Heart left ventricle (tissue), 13 donors: ENCODE results near the gene C12orf43.

Experiments used
- CTCF ChIP-seq, 12 donors: fragments of 200-600 bp; sonication (generic) in 4 of 12; IDR thresholded peaks; one replicate each; pipeline versions ENCODE4 v1.5.0 to v1.8.0; 2018 to 2022; ENCODE audit warnings: antibody characterized with exemption in 12 of 12, mild to moderate bottlenecking in 5 of 12
- POLR2A ChIP-seq, 2 donors: fragments of 450-650 bp; IDR thresholded peaks; one replicate each; pipeline ENCODE4 v1.6.1; 2017; ENCODE audit warnings: antibody characterized with exemption in 2 of 2, mild to moderate bottlenecking in 2 of 2, moderate library complexity in 2 of 2
- donor health status: ischemic (EF 13 %, LVEDD 7.1; RV severe dilation, severe dysfunction).
- donor health status: DM: no; HTN: yes; CAD: no.
- donor health status: DM: no; HTN: no; CAD: no.
- donor health status: ischemic (EF 25% LVEDD 6.9; RV normal size, moderate dysfunction).
- donor health status: ischemic (EF 25% LVEDD 5.7; RV mildly dilated, moderate dysfunction).
- donor health status: ischemic (EF 35%, LVEDD 5.7; RV mildly dilated, moderate dysfunction).
- donor health status: nonischemic (EF 11% LVEDD 7.7; RV severe dilation, severe dysfunction).
- donor health status: DM: yes; HTN: yes; CAD: no.
- donor health status: PGD.
- donor health status: ischemic (EF 29% LVEDD 5.4; RV normal size, mild dysfunction).
- donor health status: nonischemic (EF 23%, LVEDD 6.1; RV moderate dilation, normal function).

DNA sequence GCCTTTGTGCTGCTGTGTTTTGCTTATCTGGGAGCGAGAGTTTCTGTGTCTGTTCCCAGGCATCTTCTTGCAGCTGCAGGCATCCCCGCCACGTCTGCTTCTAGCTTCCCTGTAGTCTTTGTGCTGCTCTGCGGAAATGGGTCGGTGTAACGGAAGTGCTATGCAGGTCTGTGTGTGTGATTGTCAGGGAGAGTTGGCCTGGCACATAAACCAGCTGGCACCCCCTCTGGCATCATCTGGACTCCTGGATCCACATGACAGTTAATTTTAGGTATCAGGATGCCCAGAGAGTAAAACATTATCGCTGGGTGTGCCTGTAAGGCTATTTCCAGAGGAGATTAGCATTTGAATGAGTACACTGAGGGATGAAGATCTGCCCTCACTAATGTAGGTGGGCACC lies 32.2 kb upstream of the C12orf43 start:
- TF ChIP-seq CTCF (IDR thresholded peaks at IDR 0.05) (no peak), POLR2A (IDR thresholded peaks at IDR 0.05) (no peak)
